ENCODE results near the gene JKAMP. TPM values are rescaled to one million over a fixed set of nuclear protein-coding genes. Genes with fewer than 3 reads are reported as not detected.

The JKAMP gene, protein sequence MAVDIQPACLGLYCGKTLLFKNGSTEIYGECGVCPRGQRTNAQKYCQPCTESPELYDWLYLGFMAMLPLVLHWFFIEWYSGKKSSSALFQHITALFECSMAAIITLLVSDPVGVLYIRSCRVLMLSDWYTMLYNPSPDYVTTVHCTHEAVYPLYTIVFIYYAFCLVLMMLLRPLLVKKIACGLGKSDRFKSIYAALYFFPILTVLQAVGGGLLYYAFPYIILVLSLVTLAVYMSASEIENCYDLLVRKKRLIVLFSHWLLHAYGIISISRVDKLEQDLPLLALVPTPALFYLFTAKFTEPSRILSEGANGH
- 86.1 TPM for total RNA-seq (ENCODE audit: unreplicated experiment)
- long read RNA-seq, transcript JKAMP-203 (7 exons, 1,636 nt), result minor isoform, 38 of 133 reads
- long read RNA-seq, transcript JKAMP-201 (7 exons, 1,726 nt), result major isoform, 65 of 133 reads
- long read RNA-seq, transcript JKAMP-207 (7 exons, 2,137 nt), result minor isoform, 5 of 133 reads
- long read RNA-seq, partial matches to known transcripts, result 2 of 133 reads
- long read RNA-seq, other reads (novel, unspliced or antisense), result 17 of 133 reads

DNA sequence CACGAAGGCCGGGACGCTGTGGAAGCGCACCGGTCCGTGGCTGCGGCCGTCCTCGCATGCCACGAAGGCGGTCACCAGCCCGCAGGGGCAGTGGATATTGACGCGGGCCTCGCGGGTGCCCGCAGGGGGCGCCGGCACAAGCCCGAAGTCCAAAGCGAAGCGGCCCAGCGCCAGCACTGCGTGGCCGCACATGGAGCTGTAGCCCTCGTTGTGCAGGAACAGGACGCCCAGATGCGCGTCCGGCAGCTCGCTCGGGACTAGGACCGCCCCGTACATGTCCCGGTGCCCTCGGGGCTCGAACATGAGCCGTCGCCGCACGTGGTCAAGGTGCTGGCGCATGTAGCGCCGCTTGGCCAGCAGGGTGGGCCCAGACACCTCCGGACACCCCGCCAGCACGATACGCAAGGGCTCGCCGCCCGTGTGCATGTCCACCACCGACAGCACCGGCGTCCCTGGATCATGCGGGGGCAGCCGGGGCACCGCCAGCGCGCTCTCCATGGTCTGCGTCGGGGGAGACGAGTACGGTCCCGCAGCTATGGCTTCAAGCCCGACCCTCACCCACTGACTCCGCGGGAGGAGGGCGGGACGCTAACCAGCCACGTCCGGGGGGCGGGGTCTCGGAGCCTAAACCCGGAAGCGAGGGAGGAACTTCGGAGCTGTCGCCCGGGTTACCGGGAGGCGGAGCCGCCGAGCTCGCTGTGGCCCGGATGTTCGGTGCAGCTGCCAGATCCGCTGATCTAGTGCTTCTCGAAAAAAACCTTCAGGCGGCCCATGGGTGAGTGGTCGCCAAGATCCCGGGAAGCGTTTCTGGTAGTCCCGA is at the start of gene JKAMP, which contains the start of gene L3HYPDH:
Gene JKAMP, plus strand, starts transcription at position 699 of the 820 bp plus-strand sequence. Its CDS starts 73 bp downstream, at position 772.
Gene L3HYPDH, minus strand, starts transcription at position 590 of the 820 bp plus-strand sequence. Its CDS starts 92 bp downstream, at position 498.
- Mint-ChIP-seq H3K4me3 (ENCODE audit: unreplicated experiment) (peak within 1 kb of the TSS; percentile 94), H3K9me3 (ENCODE audit: unreplicated experiment) (peaks cover 10% of the 10 kb centered on the region), H3K36me3 (ENCODE audit: unreplicated experiment) (no peaks in the 10 kb centered on the region), H3K4me1 (ENCODE audit: low read depth, unreplicated experiment) (peaks cover 3% of the 10 kb centered on the region), H3K27me3 (ENCODE audit: unreplicated experiment) (peaks cover 4% of the 10 kb centered on the region), H3K27ac (ENCODE audit: unreplicated experiment) (peak within 1 kb of the TSS; percentile 97)
- TF ChIP-seq, protein P1, sequence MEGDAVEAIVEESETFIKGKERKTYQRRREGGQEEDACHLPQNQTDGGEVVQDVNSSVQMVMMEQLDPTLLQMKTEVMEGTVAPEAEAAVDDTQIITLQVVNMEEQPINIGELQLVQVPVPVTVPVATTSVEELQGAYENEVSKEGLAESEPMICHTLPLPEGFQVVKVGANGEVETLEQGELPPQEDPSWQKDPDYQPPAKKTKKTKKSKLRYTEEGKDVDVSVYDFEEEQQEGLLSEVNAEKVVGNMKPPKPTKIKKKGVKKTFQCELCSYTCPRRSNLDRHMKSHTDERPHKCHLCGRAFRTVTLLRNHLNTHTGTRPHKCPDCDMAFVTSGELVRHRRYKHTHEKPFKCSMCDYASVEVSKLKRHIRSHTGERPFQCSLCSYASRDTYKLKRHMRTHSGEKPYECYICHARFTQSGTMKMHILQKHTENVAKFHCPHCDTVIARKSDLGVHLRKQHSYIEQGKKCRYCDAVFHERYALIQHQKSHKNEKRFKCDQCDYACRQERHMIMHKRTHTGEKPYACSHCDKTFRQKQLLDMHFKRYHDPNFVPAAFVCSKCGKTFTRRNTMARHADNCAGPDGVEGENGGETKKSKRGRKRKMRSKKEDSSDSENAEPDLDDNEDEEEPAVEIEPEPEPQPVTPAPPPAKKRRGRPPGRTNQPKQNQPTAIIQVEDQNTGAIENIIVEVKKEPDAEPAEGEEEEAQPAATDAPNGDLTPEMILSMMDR (IDR thresholded peaks at IDR 0.05; ENCODE audit: partially characterized antibody, unreplicated experiment), result peak; percentile 74
- peak; percentile 100 for DNase-seq

DNA sequence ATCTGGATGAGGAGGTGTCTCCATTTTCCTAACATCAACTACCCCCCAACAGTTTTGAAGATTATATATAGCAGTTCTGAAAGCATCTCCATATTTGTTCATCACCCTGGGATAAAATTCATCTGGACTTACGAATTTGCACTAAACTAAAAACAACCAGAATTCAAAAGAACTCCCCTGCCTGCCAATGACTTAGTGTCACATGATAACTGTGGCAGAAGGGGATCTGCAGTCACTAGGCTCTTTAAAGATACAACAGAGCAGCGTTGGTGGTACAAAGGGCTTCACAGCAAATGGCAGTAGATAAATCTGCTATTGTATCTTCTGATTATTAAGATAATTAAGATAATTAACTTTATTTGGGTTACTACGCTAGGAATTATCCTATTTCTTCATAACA is 49.2 kb upstream of the JKAMP start:
- Mint-ChIP-seq H3K27ac (ENCODE audit: unreplicated experiment) (no peak overlapping the region), H3K27me3 (ENCODE audit: unreplicated experiment) (no peaks in the 10 kb centered on the region), H3K9me3 (ENCODE audit: unreplicated experiment) (no peaks in the 10 kb centered on the region), H3K4me3 (ENCODE audit: unreplicated experiment) (no peak overlapping the region), H3K4me1 (ENCODE audit: low read depth, unreplicated experiment) (no peaks in the 10 kb centered on the region), H3K36me3 (ENCODE audit: unreplicated experiment) (no peaks in the 10 kb centered on the region)
- TF ChIP-seq, protein P1 (IDR thresholded peaks at IDR 0.05; ENCODE audit: partially characterized antibody, unreplicated experiment), result no peak
- no peak for DNase-seq

DNA sequence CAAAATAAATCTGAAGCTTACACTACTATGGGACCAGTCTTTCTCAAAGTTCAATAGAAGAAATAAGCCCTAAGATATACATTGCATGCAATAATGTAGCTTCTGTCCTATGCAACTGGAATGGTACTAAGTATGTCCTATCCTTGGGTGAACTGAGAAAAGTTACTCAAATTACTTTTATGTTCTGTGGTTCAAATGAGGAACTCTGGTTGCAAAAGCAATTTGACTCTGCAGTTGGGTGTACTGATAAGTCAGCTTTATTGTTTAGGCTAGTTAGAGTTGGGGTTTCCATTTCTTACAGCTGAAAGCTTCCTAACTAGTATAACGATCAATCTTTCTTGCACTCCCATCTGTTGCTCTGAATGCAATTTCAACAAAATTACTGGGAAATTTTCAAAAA is 48.3 kb upstream of the JKAMP start:
- H3K4me1 Mint-ChIP-seq (ENCODE audit: low read depth, unreplicated experiment), result no peaks in the 10 kb centered on the region
- H3K36me3 Mint-ChIP-seq (ENCODE audit: unreplicated experiment), result no peaks in the 10 kb centered on the region
- TF ChIP-seq, protein P1 (IDR thresholded peaks at IDR 0.05; ENCODE audit: partially characterized antibody, unreplicated experiment), result no peak
- no peaks in the 10 kb centered on the region for H3K9me3 Mint-ChIP-seq (ENCODE audit: unreplicated experiment)
- no peak overlapping the region for H3K27ac Mint-ChIP-seq (ENCODE audit: unreplicated experiment)
- H3K27me3 Mint-ChIP-seq (ENCODE audit: unreplicated experiment), result no peaks in the 10 kb centered on the region
- DNase-seq, result no peak
- no peak overlapping the region for H3K4me3 Mint-ChIP-seq (ENCODE audit: unreplicated experiment)

DNA sequence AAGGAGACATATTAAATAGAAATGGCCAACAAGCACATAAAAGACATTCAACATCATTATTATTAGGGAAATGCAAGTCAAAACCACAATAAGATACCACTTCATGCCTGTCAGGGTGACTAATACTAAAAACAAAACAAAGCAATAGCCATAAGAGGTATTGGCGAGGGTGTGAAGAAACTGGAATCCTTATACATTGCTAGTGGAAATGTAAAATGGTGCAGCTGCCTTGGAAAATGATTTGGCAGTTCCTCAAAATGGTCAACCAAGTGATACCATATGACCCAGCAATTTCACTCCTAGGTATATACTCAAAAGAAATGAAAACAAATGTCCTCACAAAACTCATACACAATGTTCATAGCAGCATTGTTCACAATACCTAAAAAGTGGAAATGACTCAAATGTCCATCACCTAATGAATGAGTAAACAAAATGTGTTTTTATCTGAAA is 46.1 kb upstream of the JKAMP start:
- Mint-ChIP-seq H3K4me3 (ENCODE audit: unreplicated experiment) (no peak overlapping the region), H3K27ac (ENCODE audit: unreplicated experiment) (no peak overlapping the region), H3K9me3 (ENCODE audit: unreplicated experiment) (no peaks in the 10 kb centered on the region), H3K27me3 (ENCODE audit: unreplicated experiment) (no peaks in the 10 kb centered on the region), H3K36me3 (ENCODE audit: unreplicated experiment) (no peaks in the 10 kb centered on the region), H3K4me1 (ENCODE audit: low read depth, unreplicated experiment) (no peaks in the 10 kb centered on the region)
- TF ChIP-seq, protein P1 (IDR thresholded peaks at IDR 0.05; ENCODE audit: partially characterized antibody, unreplicated experiment), result no peak
- no peak for DNase-seq
